ENCODE data around the gene PCSK4.

DNA sequence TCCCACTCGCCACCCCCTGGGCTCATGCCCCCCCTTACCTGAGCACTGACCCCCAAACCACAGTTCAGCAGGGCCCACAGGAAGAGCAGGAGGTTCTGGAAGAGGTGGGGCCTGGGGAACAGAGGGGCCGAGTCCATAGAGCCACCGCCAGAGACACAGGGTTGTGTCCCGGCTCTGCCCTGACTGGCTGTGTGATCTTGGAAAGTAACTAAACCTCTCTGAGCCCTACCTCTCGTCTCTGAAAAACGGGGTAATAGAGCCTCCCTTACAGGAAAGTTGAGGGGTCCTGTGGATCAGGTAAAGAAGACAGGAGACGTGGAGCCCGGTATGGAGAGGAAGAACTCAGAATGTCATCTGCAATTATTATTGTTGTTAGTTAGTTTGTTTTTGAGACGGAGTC is 20.7 kb upstream of the PCSK4 start:
- TF ChIP-seq POLR2A (IDR thresholded peaks at IDR 0.05; ENCODE audit: low read depth, low read length) (no peak), POLR2AphosphoS5 (IDR thresholded peaks at IDR 0.05; ENCODE audit: low read depth, low read length) (no peak)

All from GM12892 (cell line).